Measurements from ENCODE around the gene MBTPS1. TPM values are rescaled to one million over a fixed set of nuclear protein-coding genes. Genes with fewer than 3 reads are reported as not detected.

MBTPS1 gene
- total and polyA plus RNA-seq, 9 of the 15 experiments (the other 6 are each of a cell fraction or from before 2014, with no cell fraction given): 2.8 to 57.6 (median 43.8) TPM

- TF ChIP-seq TSHZ1 (CRISPR knock-in tag; IDR thresholded peaks at IDR 0.05) (no peak), PRPF4 (IDR thresholded peaks at IDR 0.05; ENCODE audit: insufficient read depth, low read depth, low read length, poor library complexity, severe bottlenecking) (no peak), TAL1 (IDR thresholded peaks at IDR 0.05) (peak; percentile 69; the same call in 1 of the 2 replicates), ZNF511 (CRISPR knock-in tag; IDR thresholded peaks at IDR 0.05) (0 out of 2 replicates have a peak, but pooled peaks have one; percentile 33), ZHX1 (conservative IDR thresholded peaks at IDR 0.05; ENCODE audit: low read length) (no peak), TRIM28 (IDR thresholded peaks at IDR 0.05) (no peak), U2AF1 (optimal IDR thresholded peaks at IDR 0.05; ENCODE audit: low read depth, low read length) (no peak), CTBP1 (IDR thresholded peaks at IDR 0.05; ENCODE audit: borderline replicate concordance) (peak; percentile 81), TFAP4 (CRISPR knock-in tag; IDR thresholded peaks at IDR 0.05; ENCODE audit: borderline replicate concordance) (peak; percentile 95), FOSL1 (tag; conservative IDR thresholded peaks at IDR 0.05) (no peak), TEAD4 (IDR thresholded peaks at IDR 0.05; ENCODE audit: low read length) (peak; percentile 89), TEAD4 (CRISPR knock-in tag; IDR thresholded peaks at IDR 0.05; ENCODE audit: borderline replicate concordance) (no peak), ARID2 (IDR thresholded peaks at IDR 0.05) (no peak), ETV1 (tag; conservative IDR thresholded peaks at IDR 0.05; ENCODE audit: low read depth) (no peak), BHLHE40 (IDR thresholded peaks at IDR 0.05; ENCODE audit: low read length) (peak; percentile 44; the same call in 1 of the 2 replicates), DNMT1 (IDR thresholded peaks at IDR 0.05) (no peak), ZNF699 (CRISPR knock-in tag; IDR thresholded peaks at IDR 0.05; ENCODE audit: insufficient replicate concordance) (no peak), HNRNPUL1 (IDR thresholded peaks at IDR 0.05; ENCODE audit: low read length) (no peak), NEUROD1 (IDR thresholded peaks at IDR 0.05; ENCODE audit: borderline replicate concordance, low read depth, low read length, partially characterized antibody) (peak; percentile 17)
These were observed 102.8 kb downstream of the MBTPS1 start (continued) for GRCh38 chr16:84013787-84014569.
